Duodenal mucosa (tissue), 2 donors: ENCODE measurements around the gene RPAP3.

Experiments
- H3K27ac ChIP-seq: one replicate; pipeline ENCODE4 v1.7.0; 2013; ENCODE audit warnings: low read depth, low read length
- H3K27me3 ChIP-seq, 2 donors: one replicate each; pipeline ENCODE4 v1.7.0; 2013; ENCODE audit warnings: low read length in 2 of 2, control low read depth in 1 of 2; ENCODE audit not compliant: insufficient read depth in 2 of 2, control insufficient read depth in 1 of 2
- H3K36me3 ChIP-seq, 2 donors: one replicate each; pipeline ENCODE4 v1.7.0; 2013; ENCODE audit warnings: low read length in 2 of 2, control low read depth in 1 of 2; ENCODE audit not compliant: insufficient read depth in 2 of 2, control insufficient read depth in 1 of 2
- H3K4me1 ChIP-seq, 2 donors: one replicate each; pipeline ENCODE4 v1.7.0; 2013; ENCODE audit warnings: low read length in 2 of 2, control low read depth in 1 of 2; ENCODE audit not compliant: insufficient read depth in 2 of 2, control insufficient read depth in 1 of 2
- H3K4me3 ChIP-seq, 2 donors: one replicate each; pipeline ENCODE4 v1.7.0; 2013; ENCODE audit warnings: low read length in 2 of 2, low read depth in 1 of 2
- H3K9ac ChIP-seq, 2 donors: one replicate each; pipeline ENCODE4 v1.7.0; 2013; ENCODE audit warnings: low read length in 2 of 2, low read depth in 1 of 2
- H3K9me3 ChIP-seq, 2 donors: one replicate each; pipeline ENCODE4 v1.7.0; 2013; ENCODE audit warnings: low read length in 2 of 2, control low read depth in 1 of 2; ENCODE audit not compliant: control insufficient read depth in 1 of 2

Gene RPAP3

GRCh38 chr12:47735649-47736048 lies 29.8 kb upstream of the RPAP3 start:
- H3K9ac ChIP-seq: no peak overlapping the region
- peaks cover 20 to 45% of the 10 kb centered on the region in 2 donors for H3K4me1 ChIP-seq
- H3K4me3 ChIP-seq: no peak overlapping the region
- H3K36me3 ChIP-seq: no peaks in the 10 kb centered on the region
- no peak overlapping the region for H3K27ac ChIP-seq
- no peaks in the 10 kb centered on the region for H3K27me3 ChIP-seq
- no peaks in the 10 kb centered on the region for H3K9me3 ChIP-seq

DNA sequence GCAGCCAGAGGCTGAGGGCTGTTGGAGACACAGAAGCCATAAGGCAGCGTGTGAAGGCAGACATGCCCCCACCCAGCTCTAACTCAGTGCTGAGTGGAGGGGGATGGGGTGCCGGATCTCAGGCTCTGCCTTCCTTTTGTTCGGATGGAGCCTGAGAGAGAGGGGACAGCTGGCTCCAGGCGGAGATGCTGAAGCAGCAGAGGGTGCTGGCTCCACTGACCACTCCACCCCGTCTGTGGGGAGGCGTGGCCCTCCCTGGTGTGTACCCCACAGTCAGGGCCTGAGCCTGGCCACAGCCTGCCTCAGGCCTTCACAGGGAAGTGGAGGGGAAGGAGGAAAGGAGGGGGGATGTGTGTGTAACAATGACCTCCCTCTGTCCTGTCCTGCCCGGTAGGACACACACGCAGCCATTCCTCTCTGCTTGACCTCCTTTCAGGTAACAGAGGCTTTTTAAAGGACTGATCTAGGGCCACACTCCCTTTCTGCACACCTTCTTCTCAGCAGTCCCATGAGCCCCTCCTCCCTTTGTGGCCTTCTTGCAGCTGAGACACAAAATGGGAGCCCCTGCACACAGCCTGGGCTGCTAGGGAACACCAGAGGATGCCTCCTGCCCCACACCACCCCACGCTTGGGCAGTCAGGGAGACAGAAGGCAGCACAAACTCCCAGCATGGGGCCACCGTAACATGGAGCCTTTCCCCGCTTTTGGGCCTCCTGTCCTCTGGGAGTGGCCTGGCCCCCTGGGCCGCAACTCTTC lies 29.1 kb upstream of the RPAP3 start:
- no peaks in the 10 kb centered on the region for H3K27me3 ChIP-seq
- no peaks in the 10 kb centered on the region for H3K9me3 ChIP-seq
- no peak overlapping the region for H3K27ac ChIP-seq
- H3K4me3 ChIP-seq: no peak overlapping the region
- H3K9ac ChIP-seq: no peak overlapping the region
- H3K36me3 ChIP-seq: no peaks in the 10 kb centered on the region
- H3K4me1 ChIP-seq: peaks cover 20 to 40% of the 10 kb centered on the region in 2 donors

- no peak overlapping the region for H3K4me3 ChIP-seq
- H3K27me3 ChIP-seq: no peaks in the 10 kb centered on the region
- no peak overlapping the region for H3K9ac ChIP-seq
- H3K27ac ChIP-seq: no peak overlapping the region
- no peaks in the 10 kb centered on the region for H3K36me3 ChIP-seq
- no peaks in the 10 kb centered on the region for H3K9me3 ChIP-seq
- peaks cover 15 to 33% of the 10 kb centered on the region in 2 donors for H3K4me1 ChIP-seq
Observed at GRCh38 chr12:47733142-47733541, 27.3 kb upstream of the RPAP3 start.

DNA sequence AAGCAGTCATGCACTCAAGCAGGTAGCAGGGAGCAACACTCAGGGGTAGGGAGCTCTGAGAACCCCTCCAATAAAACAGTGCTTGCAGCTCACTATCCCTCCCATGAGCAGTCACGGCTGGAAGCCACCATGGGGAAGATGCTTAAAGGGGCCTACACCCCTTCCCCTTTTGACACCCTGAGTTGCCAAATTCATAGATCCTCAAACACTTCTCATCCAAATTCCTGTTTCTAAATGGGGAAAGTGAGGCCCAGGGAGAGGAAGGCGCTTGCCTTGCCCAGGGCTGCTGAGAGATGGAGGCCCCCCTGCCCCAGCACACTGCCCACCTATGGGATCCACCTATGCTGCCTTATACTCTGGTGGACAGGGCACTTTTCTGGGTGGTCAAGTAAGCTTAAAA lies 26.7 kb upstream of the RPAP3 start:
- H3K27me3 ChIP-seq: no peaks in the 10 kb centered on the region
- no peak overlapping the region for H3K4me3 ChIP-seq
- no peak overlapping the region for H3K27ac ChIP-seq
- no peaks in the 10 kb centered on the region for H3K36me3 ChIP-seq
- H3K9ac ChIP-seq: no peak overlapping the region
- peaks cover 14 to 27% of the 10 kb centered on the region in 2 donors for H3K4me1 ChIP-seq
- no peaks in the 10 kb centered on the region for H3K9me3 ChIP-seq

DNA sequence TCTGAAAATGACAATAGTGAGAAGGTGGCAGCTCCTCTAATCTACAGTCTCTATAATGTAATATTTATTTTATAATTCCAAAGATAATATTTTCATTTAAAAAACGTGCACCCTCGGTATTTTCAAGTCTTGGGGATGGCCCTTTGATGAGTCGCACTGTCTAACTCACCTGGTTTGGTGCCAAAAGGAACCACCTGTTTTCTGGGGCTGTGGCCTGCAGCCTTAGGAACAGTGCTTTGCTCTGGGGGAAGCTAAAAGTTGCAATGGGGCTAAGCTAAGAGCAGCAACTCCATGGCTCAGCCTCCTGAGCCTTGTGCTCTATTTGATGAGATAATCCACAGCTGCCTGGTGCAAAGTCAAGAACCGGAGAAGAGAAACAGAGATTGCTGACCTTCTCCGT lies 25.9 kb upstream of the RPAP3 start:
- Histone ChIP-seq H3K27ac (no peak overlapping the region), H3K9ac (no peak overlapping the region), H3K9me3 (no peaks in the 10 kb centered on the region), H3K36me3 (no peaks in the 10 kb centered on the region), H3K27me3 (no peaks in the 10 kb centered on the region), H3K4me1 (peaks cover 10 to 19% of the 10 kb centered on the region in 2 donors), H3K4me3 (no peak overlapping the region)

DNA sequence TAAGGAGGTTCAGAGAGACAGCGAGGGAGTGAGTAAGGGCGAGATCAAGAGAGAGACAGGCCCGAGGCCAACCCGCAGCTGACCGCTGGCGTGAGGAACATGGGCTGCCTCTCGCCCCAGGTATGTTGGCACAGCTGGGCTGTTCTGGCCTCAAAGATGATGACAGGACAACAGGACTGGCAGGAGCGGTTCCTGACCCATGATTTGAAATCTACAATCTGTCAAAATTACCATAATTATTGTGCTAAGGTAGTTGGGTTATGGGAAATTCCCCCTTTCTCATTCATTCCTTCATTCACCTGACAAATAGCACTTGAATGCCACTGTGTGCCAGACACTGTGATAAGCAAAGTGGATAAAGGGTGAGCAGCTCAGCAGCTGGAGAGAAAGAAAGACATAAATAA lies 24.5 kb upstream of the RPAP3 start:
- Histone ChIP-seq H3K9ac (no peak overlapping the region), H3K9me3 (no peaks in the 10 kb centered on the region), H3K4me3 (no peak overlapping the region), H3K27me3 (no peaks in the 10 kb centered on the region), H3K27ac (no peak overlapping the region), H3K4me1 (peaks cover 0 to 5% of the 10 kb centered on the region in 2 donors), H3K36me3 (no peaks in the 10 kb centered on the region)

DNA sequence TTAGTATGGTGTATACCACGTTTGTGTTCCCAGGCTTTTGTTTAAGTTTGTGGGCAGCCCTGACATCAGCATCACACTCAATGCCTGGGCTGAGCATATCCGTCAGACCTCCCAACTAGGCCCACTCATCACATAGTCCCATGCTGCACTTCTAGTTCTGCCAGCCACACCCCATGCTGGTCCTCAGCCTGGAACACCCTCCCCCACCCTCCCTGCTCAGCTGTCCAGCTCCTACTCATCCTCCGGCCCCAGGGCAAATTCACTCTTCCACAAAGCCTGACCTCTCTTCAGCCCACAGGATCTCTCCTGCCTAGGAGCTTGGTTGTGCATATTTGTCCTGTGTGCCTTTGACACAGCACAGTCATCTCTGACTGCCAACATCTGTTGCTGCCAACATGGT lies 23.4 kb upstream of the RPAP3 start:
- H3K36me3 ChIP-seq: no peaks in the 10 kb centered on the region
- no peaks in the 10 kb centered on the region for H3K9me3 ChIP-seq
- H3K4me3 ChIP-seq: no peak overlapping the region
- no peaks in the 10 kb centered on the region for H3K27me3 ChIP-seq
- H3K27ac ChIP-seq: no peak overlapping the region
- no peaks in the 10 kb centered on the region for H3K4me1 ChIP-seq
- H3K9ac ChIP-seq: no peak overlapping the region

- H3K9me3 ChIP-seq: no peaks in the 10 kb centered on the region
- H3K27me3 ChIP-seq: no peaks in the 10 kb centered on the region
- no peaks in the 10 kb centered on the region for H3K4me1 ChIP-seq
- no peak overlapping the region for H3K9ac ChIP-seq
- H3K27ac ChIP-seq: no peak overlapping the region
- H3K4me3 ChIP-seq: no peak overlapping the region
- H3K36me3 ChIP-seq: peaks cover under 1 to 2% of the 10 kb centered on the region in 2 donors
Observed at GRCh38 chr12:47725893-47726292, 20.1 kb upstream of the RPAP3 start.

DNA sequence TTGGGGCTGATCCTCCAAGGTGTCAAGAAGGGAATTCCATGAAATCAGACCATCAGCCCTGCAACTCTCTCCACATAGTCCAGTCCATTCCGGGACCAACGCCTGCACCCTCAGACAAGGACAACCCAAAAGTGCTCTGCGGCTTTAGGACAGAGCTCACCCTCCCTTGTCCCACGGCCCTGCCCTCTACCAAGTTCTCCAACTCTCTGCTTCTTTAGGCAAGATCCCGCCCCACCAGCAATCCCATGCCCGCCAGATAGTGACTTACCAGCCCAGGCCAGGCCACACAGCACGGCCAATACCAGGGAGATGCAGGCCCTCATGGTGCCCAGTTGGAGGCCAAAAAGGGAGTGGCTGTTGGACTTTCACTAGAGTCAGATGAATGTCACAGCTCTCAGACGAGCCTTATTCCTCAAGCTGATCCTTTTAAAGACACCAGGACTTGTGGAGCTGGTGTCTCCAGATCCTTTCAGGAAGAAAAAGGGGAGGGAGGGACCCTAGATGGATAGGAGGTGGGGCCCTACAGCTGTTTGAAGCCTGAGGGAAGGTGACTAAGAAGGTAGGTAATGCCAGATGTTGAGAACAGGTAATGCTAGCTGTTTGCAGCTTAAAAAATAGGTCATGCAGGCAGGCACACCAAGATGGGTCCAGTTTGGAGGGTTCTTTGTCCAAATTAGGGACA lies 19.4 kb upstream of the RPAP3 start, which contains the start of gene ENDOU:
ENDOU (minus strand) TSS at position 400 of the 682 bp plus-strand sequence; CDS start at position 323, 77 bp downstream.
- no peaks in the 10 kb centered on the region for H3K9me3 ChIP-seq
- H3K4me1 ChIP-seq: no peaks in the 10 kb centered on the region
- no peak within 1 kb of the TSS for H3K9ac ChIP-seq
- H3K36me3 ChIP-seq: peaks cover 3 to 7% of the 10 kb centered on the region in 2 donors
- H3K4me3 ChIP-seq: no peak within 1 kb of the TSS
- H3K27ac ChIP-seq: no peak within 1 kb of the TSS
- no peaks in the 10 kb centered on the region for H3K27me3 ChIP-seq

GRCh38 chr12:47722941-47723631 lies 17.3 kb upstream of the RPAP3 start:
- H3K4me3 ChIP-seq: no peak overlapping the region
- no peaks in the 10 kb centered on the region for H3K9me3 ChIP-seq
- H3K27ac ChIP-seq: no peak overlapping the region
- H3K4me1 ChIP-seq: peaks cover 0 to 4% of the 10 kb centered on the region in 2 donors
- peaks cover 3 to 13% of the 10 kb centered on the region in 2 donors for H3K36me3 ChIP-seq
- no peaks in the 10 kb centered on the region for H3K27me3 ChIP-seq
- no peak overlapping the region for H3K9ac ChIP-seq
